Neuron (in vitro differentiated cells): ENCODE data around the gene CKAP4.
"Not testable (repeated sequence)": the region's sequence is repeated elsewhere in the genome, so short reads cannot be mapped to it uniquely, and the experiment has no call there.

ENCODE experiments used
- H2AFZ ChIP-seq: one replicate; pipeline ENCODE4 v1.6.1; 2013; ENCODE audit warnings: low read depth, mild to moderate bottlenecking, inconsistent platforms, low read length, moderate library complexity
- H3K27me3 ChIP-seq: one replicate; pipeline ENCODE4 v1.6.1; 2013; ENCODE audit warnings: low read length; ENCODE audit not compliant: insufficient read depth
- H3K36me3 ChIP-seq: one replicate; pipeline ENCODE4 v1.6.1; 2013; ENCODE audit warnings: low read length; ENCODE audit not compliant: insufficient read depth
- H3K4me1 ChIP-seq: one replicate; pipeline ENCODE4 v1.6.1; 2013; ENCODE audit warnings: low read length; ENCODE audit not compliant: insufficient read depth
- H3K4me3 ChIP-seq: 2 replicates; pipeline ENCODE4 v1.5.1; 2013; ENCODE audit warnings: mild to moderate bottlenecking, low read length, moderate library complexity
- H3K9me3 ChIP-seq: one replicate; pipeline ENCODE4 v1.6.1; 2013; ENCODE audit warnings: low read length

The CKAP4 gene, protein sequence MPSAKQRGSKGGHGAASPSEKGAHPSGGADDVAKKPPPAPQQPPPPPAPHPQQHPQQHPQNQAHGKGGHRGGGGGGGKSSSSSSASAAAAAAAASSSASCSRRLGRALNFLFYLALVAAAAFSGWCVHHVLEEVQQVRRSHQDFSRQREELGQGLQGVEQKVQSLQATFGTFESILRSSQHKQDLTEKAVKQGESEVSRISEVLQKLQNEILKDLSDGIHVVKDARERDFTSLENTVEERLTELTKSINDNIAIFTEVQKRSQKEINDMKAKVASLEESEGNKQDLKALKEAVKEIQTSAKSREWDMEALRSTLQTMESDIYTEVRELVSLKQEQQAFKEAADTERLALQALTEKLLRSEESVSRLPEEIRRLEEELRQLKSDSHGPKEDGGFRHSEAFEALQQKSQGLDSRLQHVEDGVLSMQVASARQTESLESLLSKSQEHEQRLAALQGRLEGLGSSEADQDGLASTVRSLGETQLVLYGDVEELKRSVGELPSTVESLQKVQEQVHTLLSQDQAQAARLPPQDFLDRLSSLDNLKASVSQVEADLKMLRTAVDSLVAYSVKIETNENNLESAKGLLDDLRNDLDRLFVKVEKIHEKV

GRCh38 chr12:106247674-106248311 lies at the start of gene CKAP4:
Gene CKAP4, minus strand, starts transcription at chr12:106248020. Its CDS starts 169 bp downstream, at chr12:106247851.
- peaks cover 18% of the 10 kb centered on the region for H3K4me1 ChIP-seq
- no peaks in the 10 kb centered on the region for H3K27me3 ChIP-seq
- H2AFZ ChIP-seq, result peak within 1 kb of the TSS; percentile 94
- H3K9me3 ChIP-seq, result no peaks in the 10 kb centered on the region
- peaks cover 25% of the 10 kb centered on the region for H3K36me3 ChIP-seq
- H3K4me3 ChIP-seq, result peak within 1 kb of the TSS; percentile 62

DNA sequence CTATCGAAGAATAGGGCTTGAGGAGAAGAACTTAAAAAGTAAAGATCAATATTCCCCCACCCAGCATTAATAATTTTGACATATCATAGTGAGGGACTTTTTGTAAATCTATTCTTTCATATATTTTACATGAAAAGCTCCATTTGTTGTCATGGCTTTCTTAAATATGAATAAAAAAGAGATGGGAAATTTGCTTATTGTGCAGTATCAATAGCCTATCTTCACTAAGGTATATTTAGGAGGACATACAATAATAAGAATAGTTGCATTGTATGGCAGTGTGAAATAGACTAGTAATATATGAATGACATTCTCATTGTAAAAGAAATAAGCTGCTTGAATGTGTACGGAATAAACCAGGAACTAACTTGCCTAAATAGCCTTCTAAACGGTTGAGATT lies 49.3 kb upstream of the CKAP4 start:
- Histone ChIP-seq H3K4me3 (no peak overlapping the region), H3K9me3 (no peaks in the 10 kb centered on the region), H3K4me1 (peaks cover 5% of the 10 kb centered on the region), H2AFZ (no peak overlapping the region), H3K27me3 (peaks cover 9% of the 10 kb centered on the region), H3K36me3 (no peaks in the 10 kb centered on the region)

DNA sequence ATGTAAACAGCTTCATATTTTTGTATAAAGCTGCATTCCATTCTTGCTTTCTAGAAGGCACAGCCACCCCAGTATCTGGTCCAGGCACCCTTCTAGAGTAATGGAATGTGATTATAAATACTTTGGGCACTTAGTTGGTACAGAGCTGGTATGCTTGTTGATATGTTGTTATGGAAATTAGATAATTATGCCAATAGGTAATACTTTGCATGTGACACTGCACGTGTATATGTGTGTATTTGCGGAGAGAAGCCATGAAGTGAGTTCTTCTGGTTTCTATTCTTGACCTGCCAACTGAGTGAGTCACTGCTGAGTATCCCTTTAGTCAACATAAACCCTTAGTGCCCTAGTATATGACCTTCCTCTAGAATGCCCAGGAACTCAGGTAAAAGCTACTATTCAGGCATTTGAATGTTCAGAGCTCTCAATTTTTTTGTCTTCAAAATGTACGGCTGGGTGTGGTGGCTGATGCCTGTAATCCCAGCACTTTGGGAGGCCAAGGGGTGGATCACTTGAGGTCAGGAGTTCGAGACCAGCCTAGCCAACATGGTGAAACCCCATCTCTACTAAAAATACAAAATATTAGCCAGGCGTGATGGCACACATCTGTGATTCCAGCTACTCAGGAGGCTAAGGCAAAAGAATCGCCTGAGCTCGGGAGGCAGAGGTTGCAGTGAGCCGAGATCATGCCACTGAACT lies 48.5 kb upstream of the CKAP4 start:
- H3K4me1 ChIP-seq, result no peaks in the 10 kb centered on the region
- H3K9me3 ChIP-seq, result no peaks in the 10 kb centered on the region
- no peak overlapping the region for H3K4me3 ChIP-seq
- no peak overlapping the region for H2AFZ ChIP-seq
- no peaks in the 10 kb centered on the region for H3K36me3 ChIP-seq
- H3K27me3 ChIP-seq, result peaks cover 9% of the 10 kb centered on the region

GRCh38 chr12:106292339-106292738 lies 44.5 kb upstream of the CKAP4 start:
- Histone ChIP-seq H3K36me3 (no peaks in the 10 kb centered on the region), H3K9me3 (no peaks in the 10 kb centered on the region), H3K4me1 (no peaks in the 10 kb centered on the region), H3K27me3 (no peaks in the 10 kb centered on the region), H2AFZ (no peak overlapping the region), H3K4me3 (no peak overlapping the region)

DNA sequence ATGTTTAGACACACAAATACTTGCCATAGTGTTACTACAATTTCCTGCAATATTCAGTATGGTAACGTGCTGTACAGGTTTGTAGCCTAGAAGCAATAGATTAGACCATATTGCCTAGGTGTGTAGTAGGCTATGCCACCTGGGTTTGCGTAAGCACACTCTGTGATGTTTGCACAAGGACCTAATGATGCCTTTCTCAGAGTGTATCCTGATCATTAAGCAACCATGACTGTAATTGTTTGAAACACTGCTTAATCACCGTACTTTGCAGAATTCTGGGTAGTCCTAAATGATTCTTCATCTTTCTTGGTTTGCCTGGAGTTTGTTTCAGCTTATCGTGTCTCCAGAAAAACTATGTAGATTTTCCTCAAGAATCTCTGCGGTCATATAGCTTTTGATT lies 43.5 kb upstream of the CKAP4 start:
- no peaks in the 10 kb centered on the region for H3K27me3 ChIP-seq
- no peaks in the 10 kb centered on the region for H3K4me1 ChIP-seq
- H3K9me3 ChIP-seq, result no peaks in the 10 kb centered on the region
- H3K4me3 ChIP-seq, result no peak overlapping the region
- H3K36me3 ChIP-seq, result no peaks in the 10 kb centered on the region
- no peak overlapping the region for H2AFZ ChIP-seq

DNA sequence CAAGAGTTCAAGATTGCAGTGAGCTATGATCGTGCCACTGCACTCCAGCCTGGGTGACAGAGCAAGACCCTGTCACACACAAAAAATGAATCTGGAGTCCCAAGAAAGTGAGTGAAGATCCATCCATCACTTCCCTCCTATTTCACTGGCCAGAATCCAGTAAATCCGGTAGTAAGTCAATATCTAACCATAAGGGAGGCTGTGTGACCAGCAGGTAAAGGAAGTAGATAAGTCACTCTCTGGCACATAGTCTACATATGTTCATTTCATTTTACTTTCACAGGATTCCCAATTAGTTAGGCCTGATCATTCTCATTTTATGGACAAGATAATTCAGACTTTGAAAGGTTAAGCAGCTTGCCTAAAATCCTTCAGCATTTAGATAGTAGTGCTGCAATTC lies 42.8 kb upstream of the CKAP4 start:
- no peaks in the 10 kb centered on the region for H3K4me1 ChIP-seq
- H3K9me3 ChIP-seq, result no peaks in the 10 kb centered on the region
- H3K4me3 ChIP-seq, result no peak overlapping the region
- H3K36me3 ChIP-seq, result no peaks in the 10 kb centered on the region
- no peak overlapping the region for H2AFZ ChIP-seq
- H3K27me3 ChIP-seq, result no peaks in the 10 kb centered on the region

GRCh38 chr12:106289196-106289681 lies 41.4 kb upstream of the CKAP4 start:
- H3K9me3 ChIP-seq, result no peaks in the 10 kb centered on the region
- no peaks in the 10 kb centered on the region for H3K4me1 ChIP-seq
- H3K4me3 ChIP-seq, result no peak overlapping the region
- H3K27me3 ChIP-seq, result no peaks in the 10 kb centered on the region
- no peaks in the 10 kb centered on the region for H3K36me3 ChIP-seq
- H2AFZ ChIP-seq, result no peak overlapping the region

DNA sequence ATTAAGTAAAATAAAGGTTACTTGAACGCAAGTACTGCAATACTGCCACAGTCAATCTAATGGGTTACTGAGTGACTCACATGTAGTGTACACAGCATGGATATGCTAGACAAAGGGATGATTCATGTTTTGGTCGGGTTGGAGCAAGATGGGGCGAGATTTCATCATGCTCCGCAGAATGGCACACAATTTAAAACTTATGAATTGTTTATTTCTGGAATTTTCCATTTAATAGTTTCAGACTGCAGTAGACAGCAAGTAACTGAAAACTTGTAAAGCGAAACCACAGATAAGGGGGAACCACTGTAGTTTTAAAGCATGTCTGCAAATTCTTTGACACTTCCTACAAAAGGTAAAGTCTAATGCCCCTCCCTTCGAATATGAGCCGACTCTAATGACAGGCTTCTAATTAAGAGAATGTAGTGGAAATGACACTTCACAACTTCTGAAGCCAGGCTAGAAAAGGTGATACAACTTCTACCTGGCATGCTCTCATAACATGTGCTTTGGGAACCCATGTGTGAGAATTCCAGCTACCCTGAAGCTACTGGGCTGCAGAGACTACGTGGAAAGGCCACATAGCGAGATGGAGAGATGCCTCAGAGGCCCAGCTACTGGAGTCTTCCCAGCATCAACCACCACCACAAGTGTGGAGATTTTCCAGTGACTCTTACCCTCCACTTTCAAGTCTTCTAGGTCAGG lies 40.8 kb upstream of the CKAP4 start:
- no peaks in the 10 kb centered on the region for H3K36me3 ChIP-seq
- no peak overlapping the region for H2AFZ ChIP-seq
- no peaks in the 10 kb centered on the region for H3K27me3 ChIP-seq
- no peaks in the 10 kb centered on the region for H3K4me1 ChIP-seq
- no peaks in the 10 kb centered on the region for H3K9me3 ChIP-seq
- H3K4me3 ChIP-seq, result no peak overlapping the region

GRCh38 chr12:106288101-106288493 lies 40.3 kb upstream of the CKAP4 start:
- Histone ChIP-seq H2AFZ (no peak overlapping the region), H3K36me3 (no peaks in the 10 kb centered on the region), H3K9me3 (no peaks in the 10 kb centered on the region), H3K27me3 (no peaks in the 10 kb centered on the region), H3K4me3 (no peak overlapping the region), H3K4me1 (no peaks in the 10 kb centered on the region)

GRCh38 chr12:106287364-106287763 lies 39.5 kb upstream of the CKAP4 start:
- Histone ChIP-seq H3K36me3 (no peaks in the 10 kb centered on the region), H3K4me1 (no peaks in the 10 kb centered on the region), H3K9me3 (no peaks in the 10 kb centered on the region), H3K4me3 (no peak overlapping the region), H2AFZ (no peak overlapping the region), H3K27me3 (no peaks in the 10 kb centered on the region)

DNA sequence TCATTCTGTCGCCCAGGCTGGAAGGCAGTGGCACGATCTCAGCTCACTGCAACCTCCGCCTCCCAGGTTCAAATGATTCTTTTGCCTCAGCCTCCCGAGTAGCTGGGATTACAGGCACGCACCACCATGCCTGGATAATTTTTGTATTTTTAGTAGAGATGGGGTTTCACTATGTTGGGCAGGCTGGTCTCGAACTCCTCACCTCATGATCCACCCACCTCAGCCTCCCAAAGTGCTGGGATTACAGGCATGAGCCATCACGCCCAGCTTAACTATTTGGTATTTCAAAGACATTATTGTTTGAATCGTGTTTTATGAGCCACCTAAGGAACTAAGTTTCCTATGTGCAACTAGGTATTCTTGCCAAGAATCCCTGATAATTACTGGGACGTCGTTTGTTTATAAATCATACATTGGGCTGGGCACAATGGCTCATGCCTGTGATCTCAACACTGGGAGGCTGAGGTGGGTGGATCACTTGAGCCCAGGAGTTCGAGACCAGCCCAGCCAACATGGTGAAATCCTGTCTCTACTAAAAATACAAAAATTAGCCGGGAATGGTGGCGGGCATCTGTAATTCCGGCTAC lies 38.8 kb upstream of the CKAP4 start:
- not testable (repeated sequence) for H2AFZ ChIP-seq, H3K36me3 ChIP-seq, H3K4me1 ChIP-seq, H3K27me3 ChIP-seq, H3K4me3 ChIP-seq, H3K9me3 ChIP-seq

DNA sequence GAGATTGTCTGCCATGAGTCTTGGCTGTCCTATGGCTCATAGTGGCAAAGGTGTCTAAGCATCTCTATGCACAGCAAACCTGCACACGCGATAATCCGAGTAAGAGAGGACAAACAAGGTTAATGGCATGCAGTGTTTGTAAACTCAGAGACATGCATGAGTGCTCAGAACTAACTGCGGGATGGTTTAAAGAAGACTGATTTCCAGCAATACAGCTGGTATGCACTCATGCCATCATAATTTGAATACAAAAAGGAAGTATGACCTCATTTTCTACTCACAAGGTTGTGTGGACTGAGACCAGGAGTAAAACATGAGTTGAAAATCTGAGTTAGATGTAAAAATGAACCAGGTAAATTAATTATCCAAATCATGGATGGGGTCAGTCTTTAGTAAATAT lies 38.2 kb upstream of the CKAP4 start:
- H3K4me3 ChIP-seq, result no peak overlapping the region
- no peaks in the 10 kb centered on the region for H3K36me3 ChIP-seq
- H3K4me1 ChIP-seq, result no peaks in the 10 kb centered on the region
- no peak overlapping the region for H2AFZ ChIP-seq
- H3K9me3 ChIP-seq, result no peaks in the 10 kb centered on the region
- H3K27me3 ChIP-seq, result no peaks in the 10 kb centered on the region
